Sigmoid colon (tissue), 4 donors: ENCODE measurements around the gene DYRK4.

ENCODE experiments used
- EP300 ChIP-seq, 4 donors: sonication (generic); formaldehyde crosslinking; IDR thresholded peaks; one replicate each; pipeline ENCODE4 v1.6.1; 2017; ENCODE audit warnings: antibody characterized with exemption in 4 of 4
- TF ChIP-seq, protein P1 (sequence below), 4 experiments: fragments of 450-650 bp in 3 of 4; fragments of 200-600 bp in 1 of 4; IDR thresholded peaks; one replicate each; pipeline ENCODE4 v1.5.1; 2016 to 2019; ENCODE audit warnings: antibody characterized with exemption in 4 of 4, mild to moderate bottlenecking in 3 of 4, moderate library complexity in 2 of 4

DNA sequence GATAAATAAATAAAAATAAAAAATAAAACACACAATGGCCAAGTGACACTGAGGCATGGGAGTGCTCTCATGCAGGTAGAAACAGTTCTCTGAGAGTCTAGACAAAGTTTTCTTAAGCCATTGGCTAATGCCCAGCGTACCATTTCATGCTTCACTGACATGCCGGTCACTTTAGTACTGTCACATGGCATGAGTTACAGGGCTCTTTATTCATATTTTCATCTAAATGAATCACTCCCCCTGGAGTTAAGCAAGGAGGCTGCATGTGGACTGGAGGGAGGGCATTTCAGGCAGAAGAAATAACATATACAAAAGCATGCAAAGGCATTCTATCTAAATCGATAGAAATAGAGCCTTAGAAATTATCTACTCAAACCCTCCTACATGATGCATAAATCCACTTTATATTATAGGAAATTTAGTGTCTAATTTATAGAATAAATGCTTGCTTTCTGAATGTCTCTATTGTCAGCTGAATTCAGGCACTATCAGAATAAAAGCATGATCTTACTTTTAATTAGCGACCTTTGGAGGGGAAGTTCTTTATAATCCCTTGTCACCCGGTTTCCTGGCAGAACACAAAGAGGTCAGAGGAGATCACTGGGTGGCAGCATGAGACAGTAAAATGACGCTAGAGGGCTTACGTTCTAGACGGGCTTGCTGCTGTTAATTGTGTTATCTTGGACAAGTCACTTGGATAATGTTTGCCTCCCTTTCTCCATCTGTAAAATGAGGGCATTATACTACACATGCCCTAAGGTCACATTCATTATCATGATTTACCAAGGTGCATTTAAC lies 17.5 kb downstream of the DYRK4 start:
- TF ChIP-seq, protein P1, sequence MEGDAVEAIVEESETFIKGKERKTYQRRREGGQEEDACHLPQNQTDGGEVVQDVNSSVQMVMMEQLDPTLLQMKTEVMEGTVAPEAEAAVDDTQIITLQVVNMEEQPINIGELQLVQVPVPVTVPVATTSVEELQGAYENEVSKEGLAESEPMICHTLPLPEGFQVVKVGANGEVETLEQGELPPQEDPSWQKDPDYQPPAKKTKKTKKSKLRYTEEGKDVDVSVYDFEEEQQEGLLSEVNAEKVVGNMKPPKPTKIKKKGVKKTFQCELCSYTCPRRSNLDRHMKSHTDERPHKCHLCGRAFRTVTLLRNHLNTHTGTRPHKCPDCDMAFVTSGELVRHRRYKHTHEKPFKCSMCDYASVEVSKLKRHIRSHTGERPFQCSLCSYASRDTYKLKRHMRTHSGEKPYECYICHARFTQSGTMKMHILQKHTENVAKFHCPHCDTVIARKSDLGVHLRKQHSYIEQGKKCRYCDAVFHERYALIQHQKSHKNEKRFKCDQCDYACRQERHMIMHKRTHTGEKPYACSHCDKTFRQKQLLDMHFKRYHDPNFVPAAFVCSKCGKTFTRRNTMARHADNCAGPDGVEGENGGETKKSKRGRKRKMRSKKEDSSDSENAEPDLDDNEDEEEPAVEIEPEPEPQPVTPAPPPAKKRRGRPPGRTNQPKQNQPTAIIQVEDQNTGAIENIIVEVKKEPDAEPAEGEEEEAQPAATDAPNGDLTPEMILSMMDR (IDR thresholded peaks at IDR 0.05) = peak in 1 of 4 experiments; percentile 9
- no peak for TF ChIP-seq EP300 (IDR thresholded peaks at IDR 0.05)
